ENCODE data around the gene VEGFB. TPM values are rescaled to one million over a fixed set of nuclear protein-coding genes. Genes with fewer than 3 reads are reported as not detected.

Gene VEGFB
- total RNA-seq, 1 experiment from 2014 or later = 101 TPM

- in situ Hi-C loops (cut with HindIII; ENCODE audit: low pct_unique_long_range_greater_than_20kb, low sequenced_read_pairs) (no loop called here), intact Hi-C loops (cut with micrococcal nuclease; ENCODE audit: unreplicated experiment) (loop anchor here (10.0 kb wide), 1 partner anchor 56 kb away; the partner anchor contains the start of genes CATSPERZ and ESRRA)
- Histone ChIP-seq H3K4me3 (ENCODE audit: low read depth in 2 of 2, low read length in 2 of 2) (no peak overlapping the region), H3K9me3 (ENCODE audit: control insufficient read depth, insufficient read depth, low read depth, low read length) (no peaks in the 10 kb centered on the region), H3K36me3 (ENCODE audit: control insufficient read depth, insufficient read depth, low read length) (peaks cover 7% of the 10 kb centered on the region; the same call in 1 of the 2 replicates), H3K4me1 (ENCODE audit: control insufficient read depth, insufficient read depth, low read length) (peaks cover 52% of the 10 kb centered on the region), H3K27me3 (ENCODE audit: control insufficient read depth, insufficient read depth, low read length) (no peaks in the 10 kb centered on the region), H3K27ac (ENCODE audit: low read length) (peak overlapping the region; percentile 99)
- ChIA-PET CTCF (interaction anchor here (0.6 kb wide), 1 partner anchor 41 kb away, joined by 5 read pairs; no protein-coding TSS in a partner anchor), POLR2A (no interaction called here)
- no TSS peak for BruUV-seq (replicated peaks)
- DNase-seq (ENCODE audit: low read depth, low spot score) (no peak), ATAC-seq (no peak)
- TF ChIP-seq SIN3A (IDR thresholded peaks at IDR 0.05; ENCODE audit: borderline replicate concordance, insufficient read depth, low read depth, low read length) = no peak
- no peak for TF ChIP-seq TCF7L2 (IDR thresholded peaks at IDR 0.05; ENCODE audit: low read depth, low read length)
- TF ChIP-seq REST (IDR thresholded peaks at IDR 0.05; ENCODE audit: insufficient read depth in 1 of 2, low read depth in 2 of 2, low read length in 1 of 2) = no peak
- TF ChIP-seq POLR2AphosphoS5 (IDR thresholded peaks at IDR 0.05; ENCODE audit: low read depth, low read length) = no peak
- TF ChIP-seq CTCF (IDR thresholded peaks at IDR 0.05) = no peak
These were observed 14.2 kb downstream of the VEGFB start for GRCh38 chr11:64248578-64248977.

- ATAC-seq = no peak
- Histone ChIP-seq H3K27me3 (ENCODE audit: control insufficient read depth, insufficient read depth, low read length) (no peaks in the 10 kb centered on the region), H3K27ac (ENCODE audit: low read length) (peak overlapping the region; percentile 99), H3K4me3 (ENCODE audit: low read depth in 2 of 2, low read length in 2 of 2) (no peak overlapping the region), H3K9me3 (ENCODE audit: control insufficient read depth, insufficient read depth, low read depth, low read length) (no peaks in the 10 kb centered on the region), H3K4me1 (ENCODE audit: control insufficient read depth, insufficient read depth, low read length) (peaks cover 50% of the 10 kb centered on the region), H3K36me3 (ENCODE audit: control insufficient read depth, insufficient read depth, low read length) (peaks cover 7% of the 10 kb centered on the region; the same call in 1 of the 2 replicates)
- CTCF ChIA-PET = interaction anchor here (0.6 kb wide), 1 partner anchor 41 kb away, joined by 5 read pairs; no protein-coding TSS in a partner anchor
- no peak for TF ChIP-seq CTCF (IDR thresholded peaks at IDR 0.05)
- no peak for TF ChIP-seq SIN3A (IDR thresholded peaks at IDR 0.05; ENCODE audit: borderline replicate concordance, insufficient read depth, low read depth, low read length)
- TF ChIP-seq POLR2AphosphoS5 (IDR thresholded peaks at IDR 0.05; ENCODE audit: low read depth, low read length) = no peak
- TF ChIP-seq REST (IDR thresholded peaks at IDR 0.05; ENCODE audit: insufficient read depth in 1 of 2, low read depth in 2 of 2, low read length in 1 of 2) = no peak
- TF ChIP-seq TCF7L2 (IDR thresholded peaks at IDR 0.05; ENCODE audit: low read depth, low read length) = no peak
- intact Hi-C loops (cut with micrococcal nuclease; ENCODE audit: unreplicated experiment) (loop anchor here (10.0 kb wide), 1 partner anchor 56 kb away; the partner anchor contains the start of genes CATSPERZ and ESRRA), in situ Hi-C loops (cut with HindIII; ENCODE audit: low pct_unique_long_range_greater_than_20kb, low sequenced_read_pairs) (no loop called here)
- DNase-seq (ENCODE audit: low read depth, low spot score) = no peak
- POLR2A ChIA-PET = interaction anchor here (0.6 kb wide), 1 partner anchor 44 kb away, joined by 4 read pairs; no protein-coding TSS in a partner anchor
- no TSS peak for BruUV-seq (replicated peaks)
These were observed 14.7 kb downstream of the VEGFB start for GRCh38 chr11:64249038-64249437.

Measured in Panc1 (cell line).